Urothelium cell line (cell line): ENCODE measurements around the gene RALY.

Experiments used
- DNase-seq: peaks from one replicate; pipeline ENCODE4 v3.0.0; 2011; ENCODE audit warnings: low spot score, mixed read lengths
- FAIRE-seq: peaks from 2 replicates; lab custom pipeline; 2011; peaks lifted over from hg19 to GRCh38; lab: Jason Lieb, UNC

The RALY gene

DNA sequence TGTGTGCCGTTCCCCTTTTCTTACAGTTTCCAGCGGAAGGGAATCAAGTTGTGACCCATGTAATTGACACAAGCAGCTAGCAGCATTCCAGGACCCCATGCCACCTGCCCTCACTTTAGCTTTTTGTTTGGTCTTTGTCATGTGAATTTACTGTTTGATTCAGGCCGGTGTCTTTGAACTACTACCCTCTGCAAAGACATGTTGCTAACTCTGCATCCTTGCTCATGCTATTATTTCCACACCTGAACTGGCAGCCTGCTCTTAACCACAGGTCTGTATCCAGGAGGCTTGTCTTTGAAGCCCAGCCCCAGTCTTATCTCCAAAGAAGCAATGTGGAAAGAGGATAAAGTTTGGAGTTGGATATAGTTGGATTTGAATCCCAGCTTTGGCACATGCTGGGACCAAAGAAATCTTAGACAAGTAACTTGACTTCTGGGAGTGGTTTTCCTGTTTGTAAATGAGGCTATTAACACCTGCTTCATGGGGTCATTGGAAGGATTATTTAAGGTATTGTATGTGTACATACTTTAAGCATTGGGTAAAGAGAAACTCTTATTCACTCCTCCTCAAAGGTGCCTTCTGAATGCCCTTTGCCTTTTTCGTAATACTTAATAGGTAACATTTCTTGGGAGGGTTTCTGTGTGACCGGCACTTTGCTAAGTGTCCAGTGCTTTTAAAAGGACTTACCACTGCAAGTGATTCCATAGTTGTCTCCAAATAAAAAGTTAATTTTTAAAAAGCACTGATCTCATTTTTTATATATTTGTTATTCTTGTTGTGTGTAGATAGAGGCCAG lies 52.4 kb downstream of the RALY start:
- FAIRE-seq, result no peak
- no peak for DNase-seq

GRCh38 chr20:34047010-34047687 lies 53.4 kb downstream of the RALY start:
- no peak for FAIRE-seq
- no peak for DNase-seq

DNA sequence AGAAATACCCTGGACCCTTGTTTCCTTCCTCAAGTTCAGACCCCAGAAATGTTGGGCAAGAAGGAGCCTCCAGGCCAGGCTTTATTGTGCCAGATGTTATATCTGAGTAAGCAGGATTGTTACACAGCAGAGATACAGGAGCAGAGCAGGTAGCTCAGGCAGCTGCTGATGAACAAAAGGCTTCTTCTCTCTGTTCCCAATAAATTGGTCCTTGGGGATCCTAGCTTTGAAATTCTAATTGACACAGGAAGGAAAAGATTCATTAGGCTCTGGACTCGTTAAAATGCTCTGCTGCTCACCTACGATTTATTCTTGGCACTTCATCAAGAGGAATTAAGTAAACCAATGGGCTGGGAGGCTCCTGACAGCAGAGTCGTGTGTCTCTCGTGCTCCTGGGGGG lies 54.2 kb downstream of the RALY start:
- DNase-seq (no peak), FAIRE-seq (no peak)

DNA sequence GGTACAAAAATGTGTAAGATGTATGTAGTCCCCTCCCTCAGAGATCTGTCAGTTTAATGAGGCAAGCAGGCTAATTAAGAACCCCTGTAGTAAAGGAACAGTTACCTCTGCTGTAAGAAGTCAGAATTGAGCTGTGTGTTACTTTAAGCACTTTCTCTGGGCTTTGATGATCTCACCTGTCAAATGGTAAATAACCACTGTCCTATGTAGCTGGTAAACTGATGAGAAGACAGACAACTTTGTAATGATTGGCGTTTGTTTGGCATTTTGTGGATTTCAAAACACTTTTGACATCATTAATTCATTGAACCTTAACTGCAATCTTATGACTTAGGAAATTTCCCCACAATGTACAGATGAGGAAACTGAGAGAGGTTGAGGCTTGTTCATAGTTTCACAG lies 55.7 kb downstream of the RALY start:
- DNase-seq, result no peak
- no peak for FAIRE-seq

DNA sequence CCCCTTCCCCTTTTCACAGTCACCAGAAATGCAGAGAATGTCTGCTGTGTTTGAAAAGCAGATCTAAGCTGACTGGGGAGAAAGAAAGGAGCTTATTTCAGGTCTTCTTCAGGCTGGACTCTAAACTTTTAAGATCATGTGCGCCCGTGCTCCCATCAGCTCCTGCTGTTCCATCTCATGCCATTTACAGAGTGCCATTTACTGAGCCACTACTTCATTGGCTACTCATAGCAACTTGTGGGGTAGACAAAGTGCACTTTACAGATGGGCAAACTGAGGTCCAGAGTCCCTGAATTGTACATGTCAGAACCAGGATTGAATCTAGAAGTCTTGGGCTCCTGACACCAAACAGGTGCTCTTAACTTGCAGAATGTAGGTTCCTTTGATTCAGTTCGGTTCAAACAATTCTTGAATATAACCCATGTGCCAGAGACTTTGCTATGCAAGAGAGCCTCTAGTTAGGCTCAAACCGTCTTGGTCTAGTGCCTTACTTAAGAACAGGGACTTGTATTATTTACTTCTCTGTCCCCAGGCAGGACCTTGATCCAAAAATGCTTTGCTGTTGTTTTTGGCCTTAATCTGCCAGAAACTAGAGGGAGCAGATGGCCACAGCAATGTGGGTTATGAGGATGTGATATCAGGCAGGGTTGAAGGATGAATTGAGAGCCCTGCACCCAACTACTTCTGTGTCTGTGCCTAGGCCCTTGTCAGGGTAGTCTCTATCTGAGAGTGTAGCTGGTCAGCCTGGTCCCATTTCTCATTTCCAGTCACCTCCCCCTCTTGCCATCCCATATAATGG lies 56.4 kb downstream of the RALY start:
- no peak for DNase-seq
- FAIRE-seq, result no peak

DNA sequence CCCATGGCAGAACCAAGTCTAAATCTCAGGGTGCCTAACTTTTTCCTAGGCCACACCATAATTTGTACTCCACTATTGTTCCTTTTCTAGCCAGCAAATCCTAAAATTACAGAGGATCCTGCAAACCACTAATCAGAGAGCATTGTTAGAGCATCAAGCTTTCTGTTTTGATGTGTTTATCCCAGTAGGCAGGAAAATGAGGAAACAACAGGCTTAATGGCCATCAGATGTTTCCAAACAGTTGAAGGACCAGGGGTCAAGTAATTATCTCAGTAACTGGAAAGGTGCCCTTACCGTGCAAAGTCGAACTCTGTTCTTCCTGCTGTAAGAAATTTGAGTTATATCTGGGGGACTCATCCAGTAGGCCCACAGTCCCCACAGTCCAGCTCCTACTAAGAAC lies 58.7 kb downstream of the RALY start:
- no peak for DNase-seq
- no peak for FAIRE-seq

GRCh38 chr20:34055290-34055689 lies 61.6 kb downstream of the RALY start:
- DNase-seq (no peak), FAIRE-seq (no peak)

- FAIRE-seq (no peak), DNase-seq (no peak)
These were observed 65.1 kb downstream of the RALY start for GRCh38 chr20:34058831-34059230.

- DNase-seq (no peak), FAIRE-seq (no peak)
These were observed 67.3 kb downstream of the RALY start for GRCh38 chr20:34060970-34061369.

DNA sequence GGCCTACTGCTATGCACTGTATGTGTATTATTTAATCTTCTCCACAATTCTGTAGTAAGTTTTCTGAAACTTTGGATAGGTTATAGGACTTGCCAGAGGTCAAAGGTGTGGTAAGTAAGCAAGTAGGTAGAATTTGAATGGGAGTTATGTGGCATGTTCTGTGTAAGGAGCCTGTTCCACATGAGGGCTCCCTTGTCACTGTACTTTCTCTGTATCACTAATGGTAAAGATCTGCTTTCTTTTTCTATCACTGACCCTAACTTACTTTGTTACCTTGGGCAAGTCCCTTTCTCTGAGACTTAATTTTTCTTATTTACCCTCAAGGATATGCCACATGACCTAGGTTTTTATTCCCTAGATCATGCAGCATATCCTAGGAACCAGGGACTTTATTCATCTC lies 68.0 kb downstream of the RALY start:
- no peak for FAIRE-seq
- no peak for DNase-seq

DNA sequence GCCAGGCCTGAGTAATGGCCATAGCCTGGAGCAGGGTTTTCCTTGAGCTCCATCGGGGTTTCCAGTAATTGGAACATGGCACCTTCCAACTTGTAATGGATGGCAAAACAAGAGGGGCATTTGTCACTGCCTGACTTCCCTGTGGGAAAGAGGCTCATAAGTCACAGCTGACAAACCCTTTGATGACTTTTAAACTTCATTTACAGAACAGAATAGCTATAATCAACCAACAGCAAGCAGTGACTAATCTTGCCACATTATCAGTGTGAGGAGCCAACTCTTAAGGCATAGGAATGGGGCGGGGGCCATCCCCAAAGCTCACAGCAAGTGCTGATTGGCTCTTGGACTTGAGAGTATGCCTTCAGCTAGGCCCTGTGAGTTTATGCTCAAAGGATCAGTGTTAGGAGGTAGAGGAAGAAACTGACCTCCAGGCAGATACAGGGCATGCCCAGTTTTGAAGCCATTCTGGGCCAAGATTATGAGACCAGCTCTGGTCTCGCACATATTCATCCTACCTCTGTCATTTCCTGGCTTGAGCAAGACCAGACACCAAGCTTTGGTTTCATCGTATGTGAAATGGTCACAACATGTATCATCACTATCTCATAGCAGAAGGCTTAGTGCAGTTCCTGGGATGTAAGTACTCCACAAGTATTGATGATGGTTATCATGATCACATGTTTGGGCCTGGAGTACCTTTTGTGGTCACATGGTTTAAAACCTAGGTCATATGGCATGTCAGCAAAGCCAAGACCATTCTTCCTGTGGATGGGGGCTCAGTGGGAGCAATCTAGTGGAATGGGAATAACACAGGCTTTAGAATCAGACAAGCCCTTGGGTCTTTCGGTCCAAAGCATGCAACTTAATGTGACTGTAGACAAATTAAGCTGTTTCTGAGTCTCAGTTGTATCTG lies 69.1 kb downstream of the RALY start:
- DNase-seq, result no peak
- no peak for FAIRE-seq

- FAIRE-seq (no peak), DNase-seq (no peak)
These were observed 70.6 kb downstream of the RALY start for GRCh38 chr20:34064286-34064685.

- no peak for FAIRE-seq
- DNase-seq, result no peak
These were observed 71.5 kb downstream of the RALY start for GRCh38 chr20:34065260-34065659.

DNA sequence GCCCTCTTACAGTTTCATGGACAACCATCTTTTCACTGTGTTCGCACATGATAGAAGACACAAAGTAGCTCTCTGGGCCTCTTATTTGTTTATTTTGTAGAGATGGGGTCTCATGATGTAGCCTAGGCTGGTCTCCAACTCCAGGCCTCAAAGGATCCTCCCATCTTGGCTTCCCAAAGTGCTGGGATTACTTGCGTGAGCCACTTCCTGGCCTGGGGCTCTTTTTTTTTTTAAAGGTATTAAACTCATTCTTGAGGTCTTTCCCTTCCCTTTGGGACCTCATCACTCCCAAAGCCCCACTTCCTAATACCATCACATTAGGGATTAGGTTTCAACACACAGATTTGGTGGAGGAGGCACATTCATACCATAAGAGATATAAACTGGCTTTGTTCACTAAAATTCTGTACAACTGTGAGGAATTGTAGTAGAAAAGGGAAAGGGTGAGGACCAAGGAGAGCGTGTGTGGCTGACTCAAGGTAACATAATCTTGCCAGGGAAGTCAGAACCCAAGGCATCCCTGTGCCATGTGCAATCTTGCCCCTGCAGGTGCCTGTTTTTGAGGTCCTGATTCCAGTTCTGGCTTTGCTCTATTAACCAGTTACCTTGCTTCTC lies 72.9 kb downstream of the RALY start:
- DNase-seq (no peak), FAIRE-seq (no peak)

DNA sequence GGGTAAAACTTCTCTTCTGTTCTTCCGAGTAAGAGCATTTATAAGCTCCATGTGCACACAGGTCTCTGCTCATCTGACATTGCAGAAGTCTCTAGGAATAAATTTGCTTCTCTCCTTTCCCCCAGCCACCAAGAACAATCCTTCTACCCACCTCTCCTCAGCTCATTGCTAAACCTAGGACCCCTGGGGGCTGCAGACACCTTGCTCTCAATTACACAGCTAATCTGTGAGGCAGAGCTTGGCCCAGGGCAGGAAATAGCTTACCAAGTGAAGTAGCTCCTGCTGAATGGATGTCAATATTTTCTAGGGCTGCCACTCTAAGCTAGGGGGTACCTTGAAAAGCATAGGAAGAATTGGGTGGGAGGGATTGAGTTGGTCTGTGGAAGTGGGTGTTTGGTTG lies 74.3 kb downstream of the RALY start:
- no peak for FAIRE-seq

GRCh38 chr20:34069341-34070078 lies 75.8 kb downstream of the RALY start:
- peak; percentile 50 for FAIRE-seq
- DNase-seq, result peak; percentile 77

More for the DNA sequence above, 74.3 kb downstream of the RALY start:
- DNase-seq, result no peak

DNA sequence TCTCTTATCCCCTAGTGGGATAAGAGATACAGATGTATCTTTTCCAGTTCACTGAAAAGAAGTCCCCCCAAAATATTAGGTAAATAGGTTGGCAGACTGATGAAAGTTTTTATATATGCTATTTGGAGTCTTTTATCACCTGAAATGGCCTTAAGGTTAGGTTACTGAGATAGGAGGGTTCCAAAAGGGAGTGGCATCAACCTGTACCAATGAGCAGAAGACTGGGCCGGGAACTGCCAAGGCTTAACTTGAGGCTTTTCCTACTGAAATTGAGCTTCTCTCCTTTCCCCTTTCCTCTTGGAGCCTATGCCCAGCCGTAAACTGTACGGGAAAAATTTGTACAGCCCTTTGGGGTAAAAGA lies 76.3 kb downstream of the RALY start:
- FAIRE-seq (no peak), DNase-seq (no peak)

DNA sequence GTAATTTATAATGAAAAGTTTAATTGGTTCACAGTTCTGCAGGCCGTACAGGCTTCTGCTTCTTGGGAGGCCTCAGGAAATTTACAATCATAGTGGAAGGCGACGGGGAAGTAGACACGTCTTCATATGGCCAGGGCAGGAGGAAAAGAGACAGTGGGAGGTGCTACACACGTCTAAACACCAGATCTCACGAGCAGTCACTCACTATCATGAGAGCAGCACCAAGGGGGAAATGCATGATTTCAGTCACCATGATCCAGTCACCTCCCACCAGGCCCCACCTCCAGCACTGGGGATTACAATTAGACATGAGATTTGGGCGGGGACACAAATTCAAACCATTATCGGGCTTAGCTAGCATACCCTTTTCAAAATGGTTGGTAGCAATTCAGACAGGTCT lies 77.1 kb downstream of the RALY start:
- DNase-seq (no peak), FAIRE-seq (no peak)

DNA sequence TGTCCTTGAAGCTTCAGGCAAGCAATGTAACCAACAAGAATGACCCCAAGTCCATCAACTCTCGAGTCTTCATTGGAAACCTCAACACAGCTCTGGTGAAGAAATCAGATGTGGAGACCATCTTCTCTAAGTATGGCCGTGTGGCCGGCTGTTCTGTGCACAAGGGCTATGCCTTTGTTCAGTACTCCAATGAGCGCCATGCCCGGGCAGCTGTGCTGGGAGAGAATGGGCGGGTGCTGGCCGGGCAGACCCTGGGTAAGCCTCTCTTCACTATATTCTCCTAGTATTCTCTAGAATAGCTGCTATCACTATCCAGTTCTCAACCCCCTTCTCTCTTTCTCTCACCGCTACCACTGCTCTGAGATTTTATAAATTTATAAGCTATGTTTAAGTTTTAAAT lies 78.4 kb downstream of the RALY start:
- no peak for FAIRE-seq
- DNase-seq, result no peak

GRCh38 chr20:34072778-34073177 lies 79.1 kb downstream of the RALY start:
- DNase-seq (no peak), FAIRE-seq (peak; percentile 74)
